ENCODE measurements around the gene SCYGR5. TPM values are rescaled to one million over a fixed set of nuclear protein-coding genes. Genes with fewer than 3 reads are reported as not detected.

Gene SCYGR5
- total and polyA plus RNA-seq, 7 donors = not detected

GRCh38 chr2:227627769-227628168, 38.8 kb upstream of the SCYGR5 start:
- Histone ChIP-seq H3K4me3 (no peak overlapping the region), H3K4me1 (no peaks in the 10 kb centered on the region), H3K27me3 (ENCODE audit: insufficient read depth in 3 of 3, low read length in 2 of 3) (no peaks in the 10 kb centered on the region), H3K9me3 (no peaks in the 10 kb centered on the region), H3K27ac (no peak overlapping the region), H3K36me3 (ENCODE audit: insufficient read depth in 1 of 2, low read depth in 1 of 2) (no peaks in the 10 kb centered on the region)
- ATAC-seq (no peak), DNase-seq (no peak)
- no peak for TF ChIP-seq CTCF (IDR thresholded peaks at IDR 0.05)
- intact Hi-C loops (cut with DNase I) = no loop called here
- 70 to 88% (median 81%) methylated on average over 3 of the region's 3 CpGs for WGBS, 3 donors

- DNase-seq (no peak), ATAC-seq (no peak)
- H3K4me3 ChIP-seq = no peak overlapping the region
- H3K4me1 ChIP-seq = no peaks in the 10 kb centered on the region
- WGBS, 3 donors = 62 to 68% (median 65%) methylated on average over 7 of the region's 7 CpGs
- no peaks in the 10 kb centered on the region for H3K36me3 ChIP-seq (ENCODE audit: insufficient read depth in 1 of 2, low read depth in 1 of 2)
- H3K27ac ChIP-seq = no peak overlapping the region
- intact Hi-C loops (cut with DNase I) = no loop called here
- no peaks in the 10 kb centered on the region for H3K9me3 ChIP-seq
- H3K27me3 ChIP-seq (ENCODE audit: insufficient read depth in 3 of 3, low read length in 2 of 3) = no peaks in the 10 kb centered on the region
- TF ChIP-seq CTCF (IDR thresholded peaks at IDR 0.05) = no peak
Observed at GRCh38 chr2:227629435-227629834, 37.2 kb upstream of the SCYGR5 start.

GRCh38 chr2:227630322-227630721, 36.3 kb upstream of the SCYGR5 start:
- WGBS, 3 donors = 86 to 87% (median 87%) methylated on average over 3 of the region's 3 CpGs
- TF ChIP-seq CTCF (IDR thresholded peaks at IDR 0.05) = no peak
- ATAC-seq = no peak
- DNase-seq = no peak
- no peaks in the 10 kb centered on the region for H3K36me3 ChIP-seq (ENCODE audit: insufficient read depth in 1 of 2, low read depth in 1 of 2)
- H3K4me1 ChIP-seq = no peaks in the 10 kb centered on the region
- no peaks in the 10 kb centered on the region for H3K9me3 ChIP-seq
- no peaks in the 10 kb centered on the region for H3K27me3 ChIP-seq (ENCODE audit: insufficient read depth in 3 of 3, low read length in 2 of 3)
- H3K27ac ChIP-seq = no peak overlapping the region
- no peak overlapping the region for H3K4me3 ChIP-seq
- intact Hi-C loops (cut with DNase I) = no loop called here

GRCh38 chr2:227632827-227633226, 33.8 kb upstream of the SCYGR5 start:
- Histone ChIP-seq H3K9me3 (no peaks in the 10 kb centered on the region), H3K4me1 (no peaks in the 10 kb centered on the region), H3K27ac (no peak overlapping the region), H3K4me3 (no peak overlapping the region), H3K36me3 (ENCODE audit: insufficient read depth in 1 of 2, low read depth in 1 of 2) (no peaks in the 10 kb centered on the region), H3K27me3 (ENCODE audit: insufficient read depth in 3 of 3, low read length in 2 of 3) (no peaks in the 10 kb centered on the region)
- DNase-seq (no peak), ATAC-seq (no peak)
- 76 to 81% (median 81%) methylated on average over 6 of the region's 6 CpGs for WGBS, 3 donors
- intact Hi-C loops (cut with DNase I) = no loop called here
- TF ChIP-seq CTCF (IDR thresholded peaks at IDR 0.05) = no peak

GRCh38 chr2:227634201-227634600, 32.4 kb upstream of the SCYGR5 start:
- ATAC-seq (no peak), DNase-seq (no peak)
- 49 to 56% (median 49%) methylated on average over 3 of the region's 3 CpGs for WGBS, 3 donors
- intact Hi-C loops (cut with DNase I) = no loop called here
- no peak for TF ChIP-seq CTCF (IDR thresholded peaks at IDR 0.05)
- Histone ChIP-seq H3K36me3 (ENCODE audit: insufficient read depth in 1 of 2, low read depth in 1 of 2) (no peaks in the 10 kb centered on the region), H3K27me3 (ENCODE audit: insufficient read depth in 3 of 3, low read length in 2 of 3) (no peaks in the 10 kb centered on the region), H3K4me1 (no peaks in the 10 kb centered on the region), H3K4me3 (no peak overlapping the region), H3K9me3 (no peaks in the 10 kb centered on the region), H3K27ac (no peak overlapping the region)
